ENCODE measurements around the gene HLCS. TPM values are rescaled to one million over a fixed set of nuclear protein-coding genes. Genes with fewer than 3 reads are reported as not detected.

Gene HLCS
- total RNA-seq, 1 donor from 2014 or later = 20.2 TPM

DNA sequence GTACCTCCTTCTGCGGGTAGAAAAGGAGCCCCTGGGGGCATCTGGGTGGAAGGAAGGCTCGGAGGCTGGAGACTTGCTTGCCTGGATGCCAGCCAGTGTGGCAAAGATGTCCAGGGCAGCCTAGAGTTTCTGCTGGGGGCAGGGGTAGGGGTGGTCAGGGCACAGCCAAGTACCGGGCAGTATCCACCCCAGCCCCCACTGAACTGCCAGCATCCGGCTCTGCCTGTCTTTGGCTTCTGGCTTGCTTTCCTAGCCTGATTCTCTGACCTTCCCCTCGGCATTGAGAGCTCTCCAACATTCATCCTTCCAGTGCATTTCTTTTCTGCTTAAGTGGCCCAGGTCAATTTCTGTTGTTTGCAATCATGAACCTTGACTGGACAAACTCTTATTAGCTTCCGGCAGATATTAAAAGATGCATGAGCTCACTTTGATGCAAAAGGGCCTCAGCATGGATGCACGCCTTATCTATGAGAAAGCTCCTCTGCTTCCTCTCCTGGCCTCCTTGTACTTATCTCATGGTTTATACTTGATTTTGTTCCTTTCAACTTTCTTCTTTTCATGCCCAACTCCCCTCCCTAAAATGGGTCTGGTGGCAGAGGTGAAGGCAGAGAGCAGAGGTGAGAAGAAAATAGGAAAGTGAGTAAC, 116.9 kb downstream of the HLCS start:
- no peak overlapping the region for H3K27ac Mint-ChIP-seq
- H3K4me1 Mint-ChIP-seq = peaks cover 13% of the 10 kb centered on the region
- no peak for TF ChIP-seq CTCF (IDR thresholded peaks at IDR 0.05; ENCODE audit: unreplicated experiment)
- no peaks in the 10 kb centered on the region for H3K36me3 Mint-ChIP-seq
- DNase-seq (ENCODE audit: low spot score in 2 of 2, unreplicated experiment in 2 of 2) = no peak
- no peaks in the 10 kb centered on the region for H3K9me3 Mint-ChIP-seq
- no peak overlapping the region for H3K4me3 Mint-ChIP-seq
- H3K27me3 Mint-ChIP-seq (ENCODE audit: low read depth) = no peaks in the 10 kb centered on the region

- Mint-ChIP-seq H3K27me3 (ENCODE audit: low read depth) (no peaks in the 10 kb centered on the region), H3K27ac (peak overlapping the region; percentile 2), H3K9me3 (no peaks in the 10 kb centered on the region), H3K36me3 (no peaks in the 10 kb centered on the region), H3K4me3 (no peak overlapping the region), H3K4me1 (peaks cover 13% of the 10 kb centered on the region)
- TF ChIP-seq CTCF (IDR thresholded peaks at IDR 0.05; ENCODE audit: unreplicated experiment) = no peak
- DNase-seq (ENCODE audit: low spot score in 2 of 2, unreplicated experiment in 2 of 2) = no peak
Observed at GRCh38 chr21:36848730-36849274, 117.7 kb downstream of the HLCS start.

DNA sequence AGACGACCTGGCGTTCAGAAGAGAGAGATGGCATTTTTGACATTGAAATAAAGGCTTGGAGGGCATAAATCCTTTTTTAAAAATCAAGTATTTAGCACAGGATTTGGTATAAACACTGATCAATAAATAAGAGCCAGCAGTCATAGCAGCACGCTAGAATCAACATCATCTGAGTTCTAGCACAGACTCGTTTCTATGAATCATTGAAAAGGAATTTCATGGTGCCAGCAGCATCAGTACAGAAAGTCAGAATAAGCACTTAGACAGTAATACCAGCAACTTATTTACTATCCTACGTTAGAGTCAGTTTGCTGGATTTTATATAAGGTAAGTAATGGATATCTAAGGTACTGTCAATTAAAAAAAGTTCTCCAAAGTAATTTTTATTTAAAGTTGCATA, 119.3 kb downstream of the HLCS start:
- no peaks in the 10 kb centered on the region for H3K9me3 Mint-ChIP-seq
- peaks cover 13% of the 10 kb centered on the region for H3K4me1 Mint-ChIP-seq
- H3K27ac Mint-ChIP-seq = peak overlapping the region; percentile 53
- H3K27me3 Mint-ChIP-seq (ENCODE audit: low read depth) = no peaks in the 10 kb centered on the region
- H3K4me3 Mint-ChIP-seq = no peak overlapping the region
- no peak for TF ChIP-seq CTCF (IDR thresholded peaks at IDR 0.05; ENCODE audit: unreplicated experiment)
- DNase-seq (ENCODE audit: low spot score in 2 of 2, unreplicated experiment in 2 of 2) = no peak
- H3K36me3 Mint-ChIP-seq = no peaks in the 10 kb centered on the region

GRCh38 chr21:36846631-36847030, 119.8 kb downstream of the HLCS start:
- H3K27me3 Mint-ChIP-seq (ENCODE audit: low read depth) = no peaks in the 10 kb centered on the region
- peaks cover 13% of the 10 kb centered on the region for H3K4me1 Mint-ChIP-seq
- TF ChIP-seq CTCF (IDR thresholded peaks at IDR 0.05; ENCODE audit: unreplicated experiment) = no peak
- no peak overlapping the region for H3K4me3 Mint-ChIP-seq
- no peak overlapping the region for H3K27ac Mint-ChIP-seq
- H3K36me3 Mint-ChIP-seq = peaks cover 4% of the 10 kb centered on the region
- H3K9me3 Mint-ChIP-seq = peaks cover 4% of the 10 kb centered on the region
- no peak for DNase-seq (ENCODE audit: low spot score in 2 of 2, unreplicated experiment in 2 of 2)

- Mint-ChIP-seq H3K9me3 (peaks cover 4% of the 10 kb centered on the region), H3K4me1 (peaks cover 13% of the 10 kb centered on the region), H3K27ac (no peak overlapping the region), H3K4me3 (no peak overlapping the region), H3K36me3 (peaks cover 4% of the 10 kb centered on the region), H3K27me3 (ENCODE audit: low read depth) (no peaks in the 10 kb centered on the region)
- no peak for DNase-seq (ENCODE audit: low spot score in 2 of 2, unreplicated experiment in 2 of 2)
- TF ChIP-seq CTCF (IDR thresholded peaks at IDR 0.05; ENCODE audit: unreplicated experiment) = no peak
Observed at GRCh38 chr21:36845790-36846189, 120.7 kb downstream of the HLCS start.
